Stimulated activated CD4-positive, alpha-beta T cell treated with anti-CD3 and anti-CD28 coated beads, Interleukin-12 subunit alpha, Interleukin-12 subunit beta, amount 100 ng/mL, for 4 hours (primary cell): ENCODE data around the gene LPP.
A peak's percentile ranks its signal among the peaks of the same experiment; 100 is the strongest.

Experiments used
- DNase-seq: peaks from one replicate; pipeline ENCODE4 v3.0.0-alpha.2; 2020

The LPP gene

GRCh38 chr3:188309437-188310269 is 155.7 kb downstream of the LPP start:
- DNase-seq = no peak

- no peak for DNase-seq
Measured at GRCh38 chr3:188310270-188310710, 156.3 kb downstream of the LPP start.

- DNase-seq = no peak
Measured at GRCh38 chr3:188315553-188315952, 161.6 kb downstream of the LPP start.

- no peak for DNase-seq
Measured at GRCh38 chr3:188316021-188316722, 162.2 kb downstream of the LPP start.

GRCh38 chr3:188316723-188317070 is 162.7 kb downstream of the LPP start:
- DNase-seq = no peak

GRCh38 chr3:188319569-188319968 is 165.6 kb downstream of the LPP start:
- DNase-seq = no peak

GRCh38 chr3:188320757-188321156 is 166.8 kb downstream of the LPP start:
- DNase-seq = no peak

- no peak for DNase-seq
Measured at GRCh38 chr3:188321258-188321657, 167.3 kb downstream of the LPP start.

- DNase-seq = no peak
Measured at GRCh38 chr3:188322135-188322887, 168.4 kb downstream of the LPP start.

GRCh38 chr3:188323067-188323842 is 169.3 kb downstream of the LPP start:
- no peak for DNase-seq

- no peak for DNase-seq
Measured at GRCh38 chr3:188326111-188326510, 172.2 kb downstream of the LPP start.

GRCh38 chr3:188326968-188327367 is 173.0 kb downstream of the LPP start:
- DNase-seq = no peak

- DNase-seq = no peak
Measured at GRCh38 chr3:188327433-188327832, 173.5 kb downstream of the LPP start.

GRCh38 chr3:188330138-188330537 is 176.2 kb downstream of the LPP start:
- no peak for DNase-seq

- no peak for DNase-seq
Measured at GRCh38 chr3:188331166-188331565, 177.2 kb downstream of the LPP start.

GRCh38 chr3:188332085-188332484 is 178.1 kb downstream of the LPP start:
- no peak for DNase-seq

GRCh38 chr3:188335656-188336055 is 181.7 kb downstream of the LPP start:
- DNase-seq = no peak

- DNase-seq = no peak
Measured at GRCh38 chr3:188336178-188336577, 182.2 kb downstream of the LPP start.

GRCh38 chr3:188337232-188337631 is 183.3 kb downstream of the LPP start:
- DNase-seq = no peak

- DNase-seq = no peak
Measured at GRCh38 chr3:188338086-188338485, 184.1 kb downstream of the LPP start.

GRCh38 chr3:188339410-188340295 is 185.7 kb downstream of the LPP start:
- peak; percentile 20 for DNase-seq

- no peak for DNase-seq
Measured at GRCh38 chr3:188341501-188341900, 187.5 kb downstream of the LPP start.
